ENCODE measurements around the gene ATG2A. TPM values are rescaled to one million over a fixed set of nuclear protein-coding genes. Genes with fewer than 3 reads are reported as not detected.

Gene ATG2A
- total and polyA plus RNA-seq, 10 of the 15 experiments (the other 5 are each of a cell fraction or from before 2014, with no cell fraction given): 0.08 to 19.0 (median 4.6) TPM

DNA sequence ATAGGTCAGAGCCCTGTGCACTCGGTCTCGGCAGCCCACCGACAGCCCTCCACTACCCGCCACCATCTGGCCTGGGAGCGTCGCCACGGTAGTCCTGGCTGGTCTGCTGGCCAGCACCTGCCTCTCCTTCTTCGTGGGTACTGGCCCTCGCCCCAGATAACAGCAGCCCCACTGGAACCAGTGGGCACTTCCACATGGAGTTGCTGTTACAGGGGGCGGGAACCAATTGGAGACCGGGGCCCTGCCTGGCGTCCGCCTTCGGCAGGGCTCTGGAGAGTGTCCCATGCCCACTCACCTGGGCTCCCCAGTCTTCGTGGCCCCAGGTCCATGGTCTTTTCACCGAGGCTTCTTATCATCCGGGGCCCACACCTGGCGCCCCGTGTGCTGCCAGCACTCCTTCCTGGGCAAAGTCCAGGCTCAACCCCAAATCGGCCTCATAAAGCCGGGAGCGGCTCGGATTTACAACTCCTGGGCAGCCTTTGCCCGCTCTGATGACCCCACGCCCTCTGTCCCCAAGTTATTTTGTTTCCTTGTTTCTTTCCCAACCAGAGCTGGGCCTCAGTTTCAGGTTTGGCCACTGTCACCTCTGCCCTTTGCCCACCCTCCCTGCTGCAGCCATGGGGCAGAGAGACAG is 25.7 kb downstream of the ATG2A start (continued):
- TF ChIP-seq, protein P1, sequence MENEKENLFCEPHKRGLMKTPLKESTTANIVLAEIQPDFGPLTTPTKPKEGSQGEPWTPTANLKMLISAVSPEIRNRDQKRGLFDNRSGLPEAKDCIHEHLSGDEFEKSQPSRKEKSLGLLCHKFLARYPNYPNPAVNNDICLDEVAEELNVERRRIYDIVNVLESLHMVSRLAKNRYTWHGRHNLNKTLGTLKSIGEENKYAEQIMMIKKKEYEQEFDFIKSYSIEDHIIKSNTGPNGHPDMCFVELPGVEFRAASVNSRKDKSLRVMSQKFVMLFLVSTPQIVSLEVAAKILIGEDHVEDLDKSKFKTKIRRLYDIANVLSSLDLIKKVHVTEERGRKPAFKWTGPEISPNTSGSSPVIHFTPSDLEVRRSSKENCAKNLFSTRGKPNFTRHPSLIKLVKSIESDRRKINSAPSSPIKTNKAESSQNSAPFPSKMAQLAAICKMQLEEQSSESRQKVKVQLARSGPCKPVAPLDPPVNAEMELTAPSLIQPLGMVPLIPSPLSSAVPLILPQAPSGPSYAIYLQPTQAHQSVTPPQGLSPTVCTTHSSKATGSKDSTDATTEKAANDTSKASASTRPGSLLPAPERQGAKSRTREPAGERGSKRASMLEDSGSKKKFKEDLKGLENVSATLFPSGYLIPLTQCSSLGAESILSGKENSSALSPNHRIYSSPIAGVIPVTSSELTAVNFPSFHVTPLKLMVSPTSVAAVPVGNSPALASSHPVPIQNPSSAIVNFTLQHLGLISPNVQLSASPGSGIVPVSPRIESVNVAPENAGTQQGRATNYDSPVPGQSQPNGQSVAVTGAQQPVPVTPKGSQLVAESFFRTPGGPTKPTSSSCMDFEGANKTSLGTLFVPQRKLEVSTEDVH (IDR thresholded peaks at IDR 0.05; ENCODE audit: low read depth, partially characterized antibody): no peak
- TF ChIP-seq, protein P2, sequence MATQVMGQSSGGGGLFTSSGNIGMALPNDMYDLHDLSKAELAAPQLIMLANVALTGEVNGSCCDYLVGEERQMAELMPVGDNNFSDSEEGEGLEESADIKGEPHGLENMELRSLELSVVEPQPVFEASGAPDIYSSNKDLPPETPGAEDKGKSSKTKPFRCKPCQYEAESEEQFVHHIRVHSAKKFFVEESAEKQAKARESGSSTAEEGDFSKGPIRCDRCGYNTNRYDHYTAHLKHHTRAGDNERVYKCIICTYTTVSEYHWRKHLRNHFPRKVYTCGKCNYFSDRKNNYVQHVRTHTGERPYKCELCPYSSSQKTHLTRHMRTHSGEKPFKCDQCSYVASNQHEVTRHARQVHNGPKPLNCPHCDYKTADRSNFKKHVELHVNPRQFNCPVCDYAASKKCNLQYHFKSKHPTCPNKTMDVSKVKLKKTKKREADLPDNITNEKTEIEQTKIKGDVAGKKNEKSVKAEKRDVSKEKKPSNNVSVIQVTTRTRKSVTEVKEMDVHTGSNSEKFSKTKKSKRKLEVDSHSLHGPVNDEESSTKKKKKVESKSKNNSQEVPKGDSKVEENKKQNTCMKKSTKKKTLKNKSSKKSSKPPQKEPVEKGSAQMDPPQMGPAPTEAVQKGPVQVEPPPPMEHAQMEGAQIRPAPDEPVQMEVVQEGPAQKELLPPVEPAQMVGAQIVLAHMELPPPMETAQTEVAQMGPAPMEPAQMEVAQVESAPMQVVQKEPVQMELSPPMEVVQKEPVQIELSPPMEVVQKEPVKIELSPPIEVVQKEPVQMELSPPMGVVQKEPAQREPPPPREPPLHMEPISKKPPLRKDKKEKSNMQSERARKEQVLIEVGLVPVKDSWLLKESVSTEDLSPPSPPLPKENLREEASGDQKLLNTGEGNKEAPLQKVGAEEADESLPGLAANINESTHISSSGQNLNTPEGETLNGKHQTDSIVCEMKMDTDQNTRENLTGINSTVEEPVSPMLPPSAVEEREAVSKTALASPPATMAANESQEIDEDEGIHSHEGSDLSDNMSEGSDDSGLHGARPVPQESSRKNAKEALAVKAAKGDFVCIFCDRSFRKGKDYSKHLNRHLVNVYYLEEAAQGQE (IDR thresholded peaks at IDR 0.05; ENCODE audit: low read depth, low read length): no peak
- TF ChIP-seq NFXL1 (IDR thresholded peaks at IDR 0.05; ENCODE audit: borderline replicate concordance): no peak
- TF ChIP-seq WRNIP1 (IDR thresholded peaks at IDR 0.05; ENCODE audit: borderline replicate concordance, low read depth, low read length): no peak
